ENCODE data around the gene PDE6H. TPM values are rescaled to one million over a fixed set of nuclear protein-coding genes. Genes with fewer than 3 reads are reported as not detected.

PDE6H gene
- total and polyA plus RNA-seq, 2 experiments from 2014 or later: not detected

GRCh38 chr12:14984766-14985285 is 12.0 kb downstream of the PDE6H start:
- H3K9me3 ChIP-seq (ENCODE audit: low read depth): no peaks in the 10 kb centered on the region
- no peak overlapping the region for H2AFZ ChIP-seq
- no peaks in the 10 kb centered on the region for H3K36me3 ChIP-seq (replicated peaks; ENCODE audit: insufficient read depth, low read depth)
- no peak for DNase-seq (ENCODE audit: low spot score)
- H3K9me2 ChIP-seq (replicated peaks; ENCODE audit: insufficient read depth): no peaks in the 10 kb centered on the region
- H3K79me2 ChIP-seq: no peaks in the 10 kb centered on the region
- H3K4me3 ChIP-seq: no peak overlapping the region
- no peaks in the 10 kb centered on the region for H4K20me1 ChIP-seq (ENCODE audit: insufficient read depth, poor library complexity, severe bottlenecking)
- WGBS (ENCODE audit: low lambda C conversion rate, missing lambda C conversion rate): 91% methylated on average over 1 of the region's 1 CpG
- H3K4me1 ChIP-seq (ENCODE audit: insufficient read depth): no peaks in the 10 kb centered on the region
- H3K27ac ChIP-seq: no peak overlapping the region
- H3K27me3 ChIP-seq: no peaks in the 10 kb centered on the region
- no peak overlapping the region for H3K4me2 ChIP-seq
- TF ChIP-seq EZH2phosphoT487 (IDR thresholded peaks at IDR 0.05; ENCODE audit: low read depth, severe bottlenecking, unreplicated experiment) (no peak), EZH2 (IDR thresholded peaks at IDR 0.05; ENCODE audit: borderline replicate concordance) (no peak), CTCF (IDR thresholded peaks at IDR 0.05; ENCODE audit: poor library complexity) (no peak)

- TF ChIP-seq EZH2phosphoT487 (IDR thresholded peaks at IDR 0.05; ENCODE audit: low read depth, severe bottlenecking, unreplicated experiment) (no peak), CTCF (IDR thresholded peaks at IDR 0.05; ENCODE audit: poor library complexity) (no peak), EZH2 (IDR thresholded peaks at IDR 0.05; ENCODE audit: borderline replicate concordance) (no peak)
- H3K4me1 ChIP-seq (ENCODE audit: insufficient read depth): no peaks in the 10 kb centered on the region
- H3K27me3 ChIP-seq: no peaks in the 10 kb centered on the region
- no peaks in the 10 kb centered on the region for H4K20me1 ChIP-seq (ENCODE audit: insufficient read depth, poor library complexity, severe bottlenecking)
- H2AFZ ChIP-seq: no peak overlapping the region
- H3K9me3 ChIP-seq (ENCODE audit: low read depth): no peaks in the 10 kb centered on the region
- H3K9me2 ChIP-seq (replicated peaks; ENCODE audit: insufficient read depth): no peaks in the 10 kb centered on the region
- H3K27ac ChIP-seq: no peak overlapping the region
- no peaks in the 10 kb centered on the region for H3K79me2 ChIP-seq
- no peak for DNase-seq (ENCODE audit: low spot score)
- 81% methylated on average over 4 of the region's 4 CpGs for WGBS (ENCODE audit: low lambda C conversion rate, missing lambda C conversion rate)
- no peaks in the 10 kb centered on the region for H3K36me3 ChIP-seq (replicated peaks; ENCODE audit: insufficient read depth, low read depth)
- H3K4me3 ChIP-seq: no peak overlapping the region
- no peak overlapping the region for H3K4me2 ChIP-seq
Observed at GRCh38 chr12:14986449-14986848, 13.6 kb downstream of the PDE6H start.

GRCh38 chr12:14988035-14988434 is 15.2 kb downstream of the PDE6H start:
- WGBS (ENCODE audit: low lambda C conversion rate, missing lambda C conversion rate): 98% methylated on average over 3 of the region's 3 CpGs
- Histone ChIP-seq H4K20me1 (ENCODE audit: insufficient read depth, poor library complexity, severe bottlenecking) (no peaks in the 10 kb centered on the region), H3K36me3 (replicated peaks; ENCODE audit: insufficient read depth, low read depth) (no peaks in the 10 kb centered on the region), H3K4me3 (no peak overlapping the region), H3K4me1 (ENCODE audit: insufficient read depth) (no peaks in the 10 kb centered on the region), H3K27ac (no peak overlapping the region), H3K79me2 (no peaks in the 10 kb centered on the region), H3K9me2 (replicated peaks; ENCODE audit: insufficient read depth) (no peaks in the 10 kb centered on the region), H3K9me3 (ENCODE audit: low read depth) (no peaks in the 10 kb centered on the region), H3K27me3 (no peaks in the 10 kb centered on the region), H2AFZ (no peak overlapping the region), H3K4me2 (no peak overlapping the region)
- DNase-seq (ENCODE audit: low spot score): no peak
- TF ChIP-seq CTCF (IDR thresholded peaks at IDR 0.05; ENCODE audit: poor library complexity) (no peak), EZH2 (IDR thresholded peaks at IDR 0.05; ENCODE audit: borderline replicate concordance) (no peak), EZH2phosphoT487 (IDR thresholded peaks at IDR 0.05; ENCODE audit: low read depth, severe bottlenecking, unreplicated experiment) (no peak)

- no peaks in the 10 kb centered on the region for H3K36me3 ChIP-seq (replicated peaks; ENCODE audit: insufficient read depth, low read depth)
- no peaks in the 10 kb centered on the region for H3K9me2 ChIP-seq (replicated peaks; ENCODE audit: insufficient read depth)
- no peak overlapping the region for H2AFZ ChIP-seq
- H3K27ac ChIP-seq: no peak overlapping the region
- no peaks in the 10 kb centered on the region for H3K9me3 ChIP-seq (ENCODE audit: low read depth)
- H3K4me1 ChIP-seq (ENCODE audit: insufficient read depth): no peaks in the 10 kb centered on the region
- no peak overlapping the region for H3K4me3 ChIP-seq
- WGBS (ENCODE audit: low lambda C conversion rate, missing lambda C conversion rate): 68% methylated on average over 1 of the region's 1 CpG
- no peak overlapping the region for H3K4me2 ChIP-seq
- DNase-seq (ENCODE audit: low spot score): no peak
- H4K20me1 ChIP-seq (ENCODE audit: insufficient read depth, poor library complexity, severe bottlenecking): no peaks in the 10 kb centered on the region
- H3K79me2 ChIP-seq: no peaks in the 10 kb centered on the region
- H3K27me3 ChIP-seq: no peaks in the 10 kb centered on the region
- no peak for TF ChIP-seq EZH2 (IDR thresholded peaks at IDR 0.05; ENCODE audit: borderline replicate concordance)
- no peak for TF ChIP-seq EZH2phosphoT487 (IDR thresholded peaks at IDR 0.05; ENCODE audit: low read depth, severe bottlenecking, unreplicated experiment)
- no peak for TF ChIP-seq CTCF (IDR thresholded peaks at IDR 0.05; ENCODE audit: poor library complexity)
Observed at GRCh38 chr12:14989790-14990189, 16.9 kb downstream of the PDE6H start.

Measured in hepatocyte (in vitro differentiated cells).